Stimulated activated CD8-positive, alpha-beta memory T cell treated with anti-CD3 and anti-CD28 coated beads, Interleukin-7, amount 100 ng/mL, for 4 hours (primary cell): ENCODE data around the gene MTA3.
"Not testable (repeated sequence)": the region's sequence is repeated elsewhere in the genome, so short reads cannot be mapped to it uniquely, and the experiment has no call there.

Source experiments
- DNase-seq, 2 donors: peaks; one replicate each; pipeline ENCODE4 v3.0.0-alpha.2; 2020; ENCODE audit warnings: low read depth in 2 of 2

The MTA3 gene

DNA sequence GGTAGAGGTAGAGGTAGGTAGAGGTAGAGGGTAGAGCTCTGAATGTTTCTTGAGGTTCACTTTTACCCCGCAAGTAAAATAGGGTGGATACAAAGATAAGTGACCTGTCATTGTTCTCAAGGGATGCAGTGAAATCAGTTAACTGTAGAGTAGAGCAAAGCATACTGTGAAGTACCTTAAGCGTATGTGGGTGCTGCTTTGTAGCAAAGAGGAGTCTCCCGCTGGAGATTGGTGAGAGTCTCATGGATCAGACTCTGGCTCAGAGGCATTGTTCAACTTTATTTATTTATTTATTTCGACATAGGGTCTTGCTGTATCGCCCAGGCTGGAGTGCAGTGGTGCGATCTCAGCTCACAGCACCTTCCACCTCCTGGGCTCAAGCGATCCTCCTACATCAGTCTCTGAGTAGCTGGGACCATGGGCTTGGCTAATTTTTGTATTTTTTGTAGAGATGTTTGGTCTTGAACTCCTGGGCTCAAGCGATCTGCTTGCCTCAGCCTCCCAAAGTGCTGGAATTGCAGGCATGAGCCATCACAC lies 38.7 kb downstream of the MTA3 start:
- no peak for DNase-seq

DNA sequence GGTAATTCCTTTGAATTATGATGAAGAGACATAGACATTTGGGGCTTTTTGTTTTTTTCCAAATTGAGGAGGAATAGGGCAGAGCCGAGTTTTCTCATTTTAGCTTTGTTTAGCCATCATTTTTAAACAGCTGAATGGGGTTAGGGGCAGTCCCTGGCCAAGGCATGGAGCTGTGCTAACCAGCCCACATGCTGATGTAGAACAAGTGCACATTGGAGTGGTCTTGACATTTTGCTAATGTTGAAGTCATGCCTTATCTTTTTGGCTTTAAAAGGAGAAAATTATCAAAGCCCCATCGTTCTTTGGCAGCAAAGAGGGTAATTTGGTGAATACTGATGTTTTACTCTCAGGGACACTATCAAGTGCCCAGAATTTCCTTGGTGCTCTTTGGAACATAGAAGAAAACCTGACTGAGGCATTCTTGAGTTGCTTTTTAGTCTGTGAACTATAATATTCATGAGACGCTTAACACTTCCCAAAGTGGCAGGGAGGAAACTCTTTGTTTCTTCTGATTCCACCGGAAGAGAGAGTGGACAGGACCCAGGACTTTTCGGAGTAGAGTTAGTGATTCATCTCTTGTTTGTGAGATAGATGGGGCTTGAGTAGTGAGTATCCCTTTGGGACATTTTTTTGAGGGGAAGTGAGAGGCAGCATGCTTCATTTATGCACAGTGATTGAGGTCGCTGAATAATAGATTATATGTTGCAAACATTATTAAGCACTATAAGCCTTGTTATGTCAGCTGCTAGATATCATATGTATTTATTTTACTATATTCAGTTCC lies 45.0 kb downstream of the MTA3 start:
- DNase-seq: no peak

DNA sequence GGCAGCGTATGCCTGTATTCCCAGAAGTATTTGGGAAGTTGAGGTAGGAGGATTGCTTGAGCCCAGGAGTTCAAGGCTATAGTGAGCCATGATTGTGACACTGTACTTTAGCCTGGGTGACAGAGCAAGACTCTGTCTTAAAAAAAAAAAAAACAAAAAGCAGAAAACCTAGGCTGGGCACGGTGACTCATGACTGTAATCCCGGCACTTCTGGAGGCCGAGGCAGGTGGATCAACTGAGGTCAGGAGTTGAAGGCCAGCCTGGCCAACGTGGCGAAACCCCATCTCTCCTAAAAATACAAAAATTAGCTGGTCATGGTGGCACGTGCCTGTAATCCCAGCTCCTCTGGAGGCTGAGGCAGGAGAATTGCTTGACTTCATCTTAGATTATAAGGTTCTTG lies 46.4 kb downstream of the MTA3 start:
- no peak for DNase-seq

DNA sequence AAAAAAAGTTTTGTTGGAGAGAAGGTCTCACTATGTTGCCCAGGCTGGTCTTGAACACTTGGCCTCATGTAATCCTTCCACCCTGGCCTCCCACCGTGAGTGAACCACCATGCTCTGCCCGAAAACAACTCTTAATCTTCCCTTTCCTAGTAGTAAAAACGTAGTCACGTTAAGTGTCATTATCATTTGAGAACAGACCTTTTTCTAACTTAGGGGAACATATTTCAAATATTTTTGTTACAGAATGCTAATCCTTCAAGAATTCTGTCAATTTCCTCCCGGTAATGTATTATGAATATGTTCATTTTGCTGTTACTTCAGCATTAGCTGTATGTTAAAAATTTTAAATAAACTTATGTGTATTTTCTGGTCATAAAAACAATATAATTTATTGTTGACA lies 49.7 kb downstream of the MTA3 start:
- DNase-seq: no peak

DNA sequence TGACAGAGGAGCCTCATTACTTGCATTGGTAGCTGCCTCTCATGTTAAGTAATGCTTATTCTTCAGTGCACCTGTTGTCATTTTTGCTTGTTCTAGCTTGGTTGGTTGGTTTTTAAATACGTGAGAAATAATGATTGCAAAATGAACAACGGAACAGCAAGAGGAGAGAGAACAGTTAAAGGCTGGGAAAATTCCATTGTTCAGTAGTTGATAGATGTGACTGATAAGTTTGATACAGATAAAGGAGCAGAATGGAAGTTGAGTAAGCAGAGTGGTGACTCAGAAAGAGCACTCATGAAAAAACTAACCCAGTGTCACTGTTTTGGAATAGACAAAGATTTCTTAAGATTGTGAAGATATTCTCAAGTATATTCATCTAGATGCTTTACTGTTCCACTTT lies 50.5 kb downstream of the MTA3 start:
- no peak for DNase-seq

DNA sequence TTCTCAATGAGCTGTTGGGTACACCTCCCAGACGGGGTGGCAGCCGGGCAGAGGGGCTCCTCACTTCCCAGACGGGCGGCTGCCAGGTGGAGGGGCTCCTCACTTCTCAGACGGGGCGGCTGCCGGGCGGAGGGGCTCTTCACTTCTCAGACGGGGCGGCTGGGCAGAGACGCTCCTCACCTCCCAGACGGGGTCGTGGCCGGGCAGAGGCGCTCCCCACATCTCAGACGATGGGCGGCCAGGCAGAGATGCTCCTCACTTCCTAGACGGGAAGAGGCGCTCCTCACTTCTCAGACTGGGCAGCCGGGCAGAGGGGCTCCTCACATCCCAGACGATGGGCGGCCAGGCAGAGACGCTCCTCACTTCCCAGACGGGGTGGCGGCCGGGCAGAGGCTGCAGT lies 53.2 kb downstream of the MTA3 start:
- DNase-seq: not testable (repeated sequence)

DNA sequence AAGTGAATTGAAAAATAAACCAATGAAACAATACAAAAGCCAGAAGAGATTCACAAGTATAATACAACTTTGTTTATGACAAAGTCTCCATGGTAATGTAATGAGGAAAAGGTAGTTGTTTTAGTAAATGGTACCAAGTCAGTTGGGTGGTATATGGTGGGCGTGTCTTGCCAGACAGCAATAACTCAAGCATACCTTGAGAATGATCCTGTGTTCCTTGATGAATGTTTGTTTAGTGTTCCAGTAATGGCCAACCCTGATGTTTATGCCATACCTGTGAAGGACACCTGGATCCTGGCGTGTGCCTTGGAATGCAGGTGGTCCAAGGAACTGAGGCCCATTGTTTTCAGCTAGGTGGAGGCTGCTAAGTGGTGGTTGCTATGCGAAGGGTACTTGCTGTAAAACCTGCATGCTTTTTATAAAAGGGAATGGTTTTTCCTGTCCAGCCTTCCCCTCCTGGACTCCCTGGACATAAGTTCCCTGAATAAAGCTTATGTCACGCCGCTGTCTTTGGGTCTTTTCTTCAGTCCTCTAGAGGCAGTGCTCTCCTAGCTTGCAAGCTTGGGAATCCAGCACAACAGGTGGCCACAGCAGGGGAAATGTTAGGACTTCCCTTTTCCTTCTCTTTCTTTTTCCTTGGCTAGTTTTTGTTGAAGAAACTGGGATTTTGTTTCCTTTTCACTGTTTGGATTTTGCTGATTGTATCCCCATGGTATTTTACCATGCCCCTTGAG lies 54.7 kb downstream of the MTA3 start:
- no peak for DNase-seq

DNA sequence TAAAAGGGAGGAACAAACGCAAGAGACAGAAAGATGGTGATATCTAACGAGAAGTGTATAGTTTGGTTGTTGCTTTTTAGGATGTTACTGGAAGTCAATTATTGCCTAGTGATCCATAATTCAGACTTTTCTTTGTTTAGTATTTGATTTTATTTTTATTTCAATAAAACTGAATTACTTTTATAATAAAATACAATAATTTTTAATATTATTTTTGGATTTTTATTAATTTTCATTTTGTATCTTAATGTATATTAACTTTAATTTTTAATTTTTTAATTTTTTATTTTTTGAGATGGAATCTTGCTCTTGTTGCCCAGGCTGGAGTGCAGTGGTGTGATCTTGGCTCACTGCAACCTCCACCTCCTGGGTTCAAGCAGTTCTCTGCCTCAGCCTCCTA lies 55.6 kb downstream of the MTA3 start:
- no peak for DNase-seq

DNA sequence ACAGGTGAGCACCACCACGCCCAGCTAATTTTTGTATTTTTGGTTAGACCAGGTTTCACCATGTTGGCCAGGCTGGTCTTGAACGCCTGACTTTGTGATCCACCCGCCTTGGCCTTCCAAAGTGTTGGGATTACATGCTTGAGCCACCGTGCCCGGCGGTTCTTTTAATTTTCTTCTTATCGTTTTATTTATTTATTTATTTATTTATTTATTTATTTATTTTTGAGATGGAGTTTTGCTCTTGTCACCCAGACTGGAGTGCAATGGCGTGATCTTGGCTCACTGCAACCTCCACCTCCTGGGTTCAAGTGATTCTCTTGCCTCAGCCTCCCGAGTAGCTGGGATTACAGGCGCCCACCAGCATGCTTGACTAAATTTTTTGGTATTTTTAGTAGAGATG lies 59.6 kb downstream of the MTA3 start:
- not testable (repeated sequence) for DNase-seq

DNA sequence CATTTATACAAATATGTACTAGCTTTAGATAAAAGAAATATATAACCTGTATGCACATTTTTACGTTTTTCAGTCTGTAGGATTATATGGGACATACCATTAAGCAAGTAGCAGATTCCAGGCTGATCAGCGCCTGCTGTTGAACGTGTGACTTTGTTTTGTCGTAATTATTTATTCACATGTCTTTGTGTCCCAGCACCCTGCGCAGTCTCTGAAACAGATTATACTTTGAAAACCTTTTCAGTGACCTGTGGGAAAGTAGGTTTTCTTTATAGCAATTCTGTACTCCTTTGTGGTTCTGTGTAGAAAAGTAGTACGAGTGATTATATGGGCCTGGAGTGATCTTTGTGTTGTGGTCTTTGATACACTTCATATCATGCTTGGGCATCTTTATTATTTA lies 68.5 kb downstream of the MTA3 start:
- DNase-seq: no peak

DNA sequence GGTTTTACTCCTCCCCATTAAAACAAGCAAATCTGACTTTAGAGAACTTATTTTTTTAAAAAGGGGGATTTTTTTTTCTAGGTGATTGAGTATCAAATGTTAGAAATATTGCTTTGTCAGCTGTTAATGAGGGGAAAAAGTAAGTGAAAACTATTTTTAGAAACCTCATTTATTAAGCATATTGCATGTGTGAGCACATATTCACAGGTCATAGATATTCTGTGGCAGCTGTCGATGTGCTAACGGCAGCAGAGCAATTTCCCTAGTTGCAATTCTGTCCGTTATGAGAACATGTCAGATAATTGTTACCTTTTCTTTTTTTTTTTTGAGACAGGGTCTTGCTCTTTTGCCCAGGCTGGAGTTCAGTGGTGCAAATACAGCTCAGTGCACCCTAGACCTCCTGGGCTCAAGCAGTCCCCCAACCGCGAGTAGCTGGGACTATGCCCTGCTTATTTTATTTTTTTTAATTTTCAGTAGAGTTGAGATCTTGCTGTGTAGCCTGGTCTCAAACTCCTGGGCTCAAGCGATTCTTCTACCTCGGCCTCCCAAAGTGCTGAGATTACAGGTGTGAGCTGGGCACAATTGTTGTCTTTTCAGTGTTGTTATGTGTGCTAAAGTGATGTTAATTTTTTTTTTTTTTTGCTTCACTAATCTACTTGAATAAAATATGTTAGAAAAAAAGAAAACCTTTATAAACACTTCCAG lies 69.8 kb downstream of the MTA3 start:
- no peak for DNase-seq

DNA sequence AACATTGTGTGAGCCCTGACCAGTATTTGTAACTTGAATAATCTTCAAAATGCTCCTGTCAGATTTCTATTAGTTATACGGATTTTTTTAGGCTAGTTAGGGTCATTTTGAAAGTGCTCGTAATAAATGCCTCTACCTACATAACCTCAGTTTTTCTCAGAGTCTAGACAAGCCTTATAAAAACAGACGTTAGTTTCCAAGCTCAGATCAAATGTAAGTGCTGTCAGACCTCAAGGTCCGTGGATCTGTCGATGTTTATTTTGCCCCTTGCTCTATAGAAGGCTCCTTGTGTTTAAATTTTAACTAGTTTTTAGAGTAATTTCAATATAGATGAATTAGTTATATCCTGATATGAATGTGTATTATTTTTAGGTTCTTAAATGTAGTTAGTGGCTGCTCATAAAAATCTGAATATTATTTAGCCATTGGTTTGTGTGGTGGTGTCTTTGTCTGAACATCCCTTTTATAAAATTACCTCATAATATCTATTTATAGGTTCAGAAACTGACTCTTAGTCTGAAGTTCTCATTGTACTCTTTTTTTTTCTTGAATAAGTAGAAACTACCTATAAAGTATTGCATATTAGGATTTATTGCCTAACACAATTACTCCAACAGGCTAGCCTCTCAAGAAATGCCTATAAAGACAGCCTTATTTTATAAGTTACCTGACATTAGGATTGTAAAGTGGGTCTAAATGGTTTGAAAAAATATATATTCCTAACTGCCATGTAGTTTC lies 71.1 kb downstream of the MTA3 start:
- DNase-seq: no peak

DNA sequence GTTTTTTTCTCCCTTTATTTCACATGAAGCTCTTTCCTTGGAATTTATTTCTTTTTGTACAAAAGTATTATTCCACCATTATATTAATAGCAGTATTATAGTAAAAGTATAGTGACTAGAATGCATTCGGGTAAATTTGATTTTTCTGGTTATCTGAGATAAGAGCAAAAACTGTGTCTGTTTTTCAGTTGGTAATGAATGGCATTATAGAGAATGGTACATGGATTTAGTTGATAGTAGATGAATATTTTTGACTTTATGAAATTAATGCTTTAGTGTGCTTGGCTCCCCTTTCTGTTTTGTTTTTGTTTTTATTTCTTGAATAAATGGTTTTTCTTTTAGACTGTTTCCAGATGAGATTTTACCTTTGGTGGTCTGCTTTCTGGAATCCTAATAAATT lies 71.8 kb downstream of the MTA3 start:
- no peak for DNase-seq

DNA sequence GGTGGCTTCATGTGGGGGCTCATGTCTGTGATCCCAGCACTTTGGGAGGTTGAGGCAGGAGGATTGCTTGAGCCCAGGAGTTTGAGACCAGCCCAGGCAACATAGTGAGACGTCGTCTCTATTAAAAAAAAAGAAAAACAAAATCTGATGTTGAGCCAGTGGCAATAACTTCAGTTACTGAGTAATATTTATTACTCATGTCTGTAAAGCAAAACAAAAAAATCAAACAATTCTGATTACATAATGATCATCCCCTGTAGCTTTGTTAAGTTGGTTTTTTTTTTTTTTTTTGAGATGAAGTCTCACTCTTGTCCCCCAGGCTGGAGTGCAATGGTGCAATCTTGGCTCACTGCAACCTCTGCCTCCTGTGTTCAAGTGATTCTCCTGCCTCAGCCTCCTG lies 73.9 kb downstream of the MTA3 start:
- DNase-seq: not testable (repeated sequence)

DNA sequence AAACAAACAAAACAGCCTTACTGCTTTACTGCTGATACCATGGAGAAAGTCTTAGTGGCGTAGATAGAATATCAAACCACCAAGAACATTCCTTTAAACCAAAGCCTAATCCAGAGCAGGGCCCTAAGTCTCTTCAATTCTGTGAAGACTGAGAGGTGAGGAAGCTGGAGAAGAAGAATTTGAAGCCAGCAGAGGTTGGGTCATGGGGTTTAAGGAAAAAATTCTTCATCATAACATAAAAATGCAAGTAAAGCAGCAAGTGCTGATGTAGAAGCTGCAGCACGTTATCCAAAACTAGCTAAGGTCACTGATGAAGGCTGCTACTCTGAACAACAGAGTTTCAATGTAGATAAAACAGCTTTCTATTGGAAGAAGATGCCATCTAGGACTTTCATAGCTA lies 77.1 kb downstream of the MTA3 start:
- no peak for DNase-seq

DNA sequence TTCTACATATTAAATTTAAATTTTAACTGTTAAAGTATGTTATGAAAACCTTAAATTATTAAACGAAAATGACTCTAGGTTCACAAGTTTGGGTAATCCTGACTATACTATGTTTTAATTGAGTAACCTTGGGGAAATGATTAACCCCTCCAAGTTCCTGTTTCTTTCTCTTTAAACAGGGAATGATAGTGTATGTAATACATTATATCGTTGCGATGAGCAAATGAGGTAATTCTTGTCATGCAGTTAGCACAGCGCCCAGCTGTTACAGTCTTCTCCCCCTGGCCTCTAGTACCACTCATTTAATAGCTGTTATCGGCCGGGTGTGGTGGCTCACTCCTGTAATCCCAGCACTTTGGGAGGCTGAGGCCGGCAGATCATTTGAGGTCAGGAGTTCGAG lies 80.4 kb downstream of the MTA3 start:
- no peak for DNase-seq

DNA sequence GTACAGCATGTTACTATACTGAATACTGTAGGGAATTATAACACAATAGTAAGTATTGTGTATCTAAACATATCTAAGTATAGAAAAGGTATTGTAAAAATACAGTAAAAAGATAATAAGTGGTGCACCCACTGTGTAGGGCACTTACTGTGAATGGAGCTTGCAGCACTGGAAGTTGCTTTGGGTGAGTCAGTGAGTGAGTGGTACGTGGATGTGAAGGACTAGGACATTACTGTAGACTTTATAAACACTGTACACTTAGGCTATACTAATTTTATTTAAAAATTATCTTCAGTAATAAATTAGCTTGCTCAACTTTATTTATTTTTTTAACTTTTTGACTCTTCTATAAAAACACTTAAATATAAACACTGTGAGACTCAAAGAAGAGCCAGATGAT lies 82.6 kb downstream of the MTA3 start:
- DNase-seq: no peak

DNA sequence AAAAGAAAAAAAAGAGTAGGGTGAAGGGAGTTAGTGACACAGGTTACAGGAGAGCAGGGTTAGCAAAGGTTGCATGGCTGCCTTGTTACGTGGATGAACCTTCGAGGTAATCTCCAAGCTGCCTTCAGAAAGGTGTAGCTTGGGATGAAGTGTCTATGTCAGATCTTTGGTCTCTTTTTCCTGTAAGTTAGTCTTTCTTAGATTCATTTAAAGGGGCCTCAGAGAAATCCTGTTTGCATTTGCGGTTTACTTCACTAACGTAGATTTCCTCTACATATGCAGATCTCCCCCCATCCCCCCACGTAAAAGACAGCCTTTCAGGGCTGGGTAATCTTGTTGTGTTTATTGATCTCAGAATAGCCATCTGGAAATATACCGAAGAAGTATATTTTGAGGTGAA lies 83.7 kb downstream of the MTA3 start:
- no peak for DNase-seq

DNA sequence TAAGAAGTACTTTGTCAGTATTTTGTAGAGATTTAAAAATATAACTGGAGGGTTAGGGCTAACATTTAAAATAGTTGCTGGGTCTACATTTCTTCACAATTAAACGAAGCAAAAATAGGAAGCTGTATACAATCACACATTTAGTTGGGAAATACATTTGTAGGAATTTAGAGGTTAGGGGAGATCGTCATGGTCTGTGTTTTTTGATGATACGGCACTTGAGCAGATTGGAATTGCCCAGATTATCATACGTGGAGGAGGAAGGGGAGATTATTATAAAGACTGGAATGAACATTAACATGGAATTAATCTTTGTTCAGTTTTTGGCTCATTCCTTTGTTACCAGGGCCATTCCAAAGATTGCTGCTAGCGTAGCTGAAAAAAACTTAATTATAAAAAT lies 84.6 kb downstream of the MTA3 start:
- no peak for DNase-seq

DNA sequence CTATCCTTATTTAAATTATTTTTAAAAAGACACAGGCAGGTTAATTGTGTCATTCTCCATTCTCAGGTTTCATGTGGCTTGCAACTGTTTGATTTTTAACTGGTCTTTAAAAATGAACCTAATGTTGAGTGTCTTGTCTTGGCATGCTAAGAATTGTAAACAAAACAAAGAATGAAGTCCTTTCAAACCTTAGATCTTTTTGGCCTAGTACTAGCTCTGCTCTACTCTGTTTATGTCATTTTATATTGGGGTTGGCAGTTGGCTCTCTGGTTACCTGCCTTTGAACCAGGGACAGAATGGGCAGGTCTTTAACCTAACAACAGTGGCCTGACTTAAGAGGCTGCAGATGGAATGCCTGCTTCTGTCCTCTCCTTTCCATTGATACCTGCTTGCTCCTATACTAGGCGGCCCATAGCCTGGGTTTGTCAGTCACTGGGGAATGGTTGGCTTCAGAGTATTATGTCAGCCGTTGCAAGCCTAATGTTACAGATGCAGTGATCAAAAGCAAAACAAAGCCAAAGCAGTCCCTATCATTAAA lies 85.5 kb downstream of the MTA3 start:
- no peak for DNase-seq

DNA sequence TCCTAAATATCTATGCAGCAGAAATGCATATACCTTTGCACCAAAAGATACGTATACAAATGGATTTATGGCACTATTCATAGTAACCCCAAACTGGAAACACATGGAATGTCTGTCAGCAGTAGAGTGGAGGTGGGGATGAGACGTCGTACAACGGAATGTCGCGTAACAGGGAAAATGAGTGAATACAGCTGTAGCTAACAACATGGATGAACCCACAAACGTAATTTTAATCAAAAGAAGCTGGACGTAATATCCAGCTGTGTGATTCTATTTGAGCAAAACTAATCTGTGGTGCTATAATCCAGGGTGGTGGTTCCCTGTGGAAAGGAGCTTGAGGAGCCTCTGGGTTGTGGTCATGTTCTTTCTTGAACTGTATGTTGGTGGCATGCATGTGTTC lies 89.9 kb downstream of the MTA3 start:
- no peak for DNase-seq

DNA sequence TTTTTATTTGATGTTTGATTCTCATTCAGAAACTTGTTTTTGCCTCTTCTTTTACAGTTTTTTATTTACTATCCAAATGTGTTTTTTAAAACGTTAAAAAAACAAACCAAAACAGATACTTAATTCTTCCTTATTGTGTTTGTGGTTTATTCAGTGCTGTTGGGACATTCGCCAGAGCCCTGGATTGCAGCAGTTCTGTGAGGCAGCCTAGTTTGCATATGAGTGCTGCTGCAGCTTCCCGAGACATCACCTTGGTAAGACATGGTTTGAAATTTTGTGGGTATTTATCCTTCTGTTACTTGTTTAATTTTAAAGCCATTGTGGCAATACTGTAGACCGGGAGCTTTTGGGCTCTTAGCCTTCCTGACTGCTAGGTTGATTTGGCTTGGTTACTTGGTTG lies 91.2 kb downstream of the MTA3 start:
- DNase-seq: no peak
